AG04449 (cell line): ENCODE measurements around the gene CHSY3.
A peak's percentile ranks its signal among the peaks of the same experiment; 100 is the strongest.

Experiments used
- CTCF ChIA-PET: fragments of 350-600 bp; formaldehyde crosslinking; extraction: SDS; loops from one replicate; lab custom pipeline; 2021; ENCODE audit warnings: antibody characterized with exemption; lab: Yijun Ruan, JAX
- POLR2A ChIA-PET: fragments of 400-600, 350-600 bp; formaldehyde crosslinking; extraction: SDS; loops from one replicate; lab custom pipeline; 2020; ENCODE audit warnings: antibody characterized with exemption, inconsistent platforms; lab: Yijun Ruan, JAX
- DNase-seq: peaks from one replicate; pipeline ENCODE4 v3.0.0-alpha.2; 2010; ENCODE audit warnings: low read depth, low spot score
- H3K4me3 ChIP-seq: 2 replicates; pipeline ENCODE4 v1.5.1; 2011; ENCODE audit warnings: low read depth, mild to moderate bottlenecking, control low read depth, low read length
- TF ChIP-seq, protein P1 (sequence below): IDR thresholded peaks from one replicate; pipeline ENCODE4 v1.5.1; 2011; ENCODE audit warnings: mild to moderate bottlenecking, moderate library complexity, low read length, control low read depth, inconsistent platforms; ENCODE audit not compliant: insufficient read depth; ENCODE audit errors: missing control alignments

CHSY3 gene

DNA sequence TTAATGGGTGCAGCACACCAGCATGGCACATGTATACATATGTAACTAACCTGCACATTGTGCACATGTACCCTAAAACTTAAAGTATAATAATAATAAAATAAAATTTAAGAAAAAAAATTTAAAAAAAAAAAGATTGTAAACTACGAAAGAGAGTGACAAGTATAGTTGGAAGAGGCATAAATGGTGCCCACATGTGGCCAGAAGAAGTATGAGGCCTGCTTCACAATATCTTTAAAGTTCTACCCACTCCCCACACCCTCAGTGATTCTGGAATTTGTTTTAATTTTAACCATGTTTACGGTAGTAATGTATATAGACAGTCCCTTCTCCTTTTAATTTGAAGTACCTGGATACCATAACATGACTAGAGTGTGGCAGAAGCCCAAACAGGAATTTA, 172.7 kb downstream of the CHSY3 start:
- CTCF ChIA-PET: no interaction called here
- POLR2A ChIA-PET: no interaction called here
- TF ChIP-seq, protein P1, sequence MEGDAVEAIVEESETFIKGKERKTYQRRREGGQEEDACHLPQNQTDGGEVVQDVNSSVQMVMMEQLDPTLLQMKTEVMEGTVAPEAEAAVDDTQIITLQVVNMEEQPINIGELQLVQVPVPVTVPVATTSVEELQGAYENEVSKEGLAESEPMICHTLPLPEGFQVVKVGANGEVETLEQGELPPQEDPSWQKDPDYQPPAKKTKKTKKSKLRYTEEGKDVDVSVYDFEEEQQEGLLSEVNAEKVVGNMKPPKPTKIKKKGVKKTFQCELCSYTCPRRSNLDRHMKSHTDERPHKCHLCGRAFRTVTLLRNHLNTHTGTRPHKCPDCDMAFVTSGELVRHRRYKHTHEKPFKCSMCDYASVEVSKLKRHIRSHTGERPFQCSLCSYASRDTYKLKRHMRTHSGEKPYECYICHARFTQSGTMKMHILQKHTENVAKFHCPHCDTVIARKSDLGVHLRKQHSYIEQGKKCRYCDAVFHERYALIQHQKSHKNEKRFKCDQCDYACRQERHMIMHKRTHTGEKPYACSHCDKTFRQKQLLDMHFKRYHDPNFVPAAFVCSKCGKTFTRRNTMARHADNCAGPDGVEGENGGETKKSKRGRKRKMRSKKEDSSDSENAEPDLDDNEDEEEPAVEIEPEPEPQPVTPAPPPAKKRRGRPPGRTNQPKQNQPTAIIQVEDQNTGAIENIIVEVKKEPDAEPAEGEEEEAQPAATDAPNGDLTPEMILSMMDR: no peak
- DNase-seq: no peak
- H3K4me3 ChIP-seq: no peak overlapping the region

DNA sequence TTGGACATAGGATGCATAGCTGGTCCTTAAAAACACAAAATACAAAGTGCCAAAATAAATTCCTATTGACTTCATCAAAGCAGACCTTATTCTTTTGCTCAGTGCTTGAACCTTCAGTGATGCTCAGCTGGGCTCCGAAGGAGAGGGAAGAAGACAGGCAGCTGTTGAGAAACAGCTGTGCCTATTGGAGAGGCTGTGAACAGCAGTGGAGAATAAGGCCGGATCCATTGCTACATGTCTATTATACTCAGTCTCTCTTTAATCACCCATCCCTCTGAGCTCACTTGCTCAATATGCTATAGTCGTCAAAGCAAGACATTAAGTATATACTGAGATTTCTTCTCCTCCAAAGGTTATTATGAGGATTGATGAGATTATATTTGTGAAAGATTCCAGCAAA, 174.4 kb downstream of the CHSY3 start:
- POLR2A ChIA-PET: no interaction called here
- TF ChIP-seq, protein P1: no peak
- CTCF ChIA-PET: interaction anchor here (0.9 kb wide), 1 partner anchor 63 kb away, joined by 3 read pairs; no protein-coding TSS in a partner anchor

DNA sequence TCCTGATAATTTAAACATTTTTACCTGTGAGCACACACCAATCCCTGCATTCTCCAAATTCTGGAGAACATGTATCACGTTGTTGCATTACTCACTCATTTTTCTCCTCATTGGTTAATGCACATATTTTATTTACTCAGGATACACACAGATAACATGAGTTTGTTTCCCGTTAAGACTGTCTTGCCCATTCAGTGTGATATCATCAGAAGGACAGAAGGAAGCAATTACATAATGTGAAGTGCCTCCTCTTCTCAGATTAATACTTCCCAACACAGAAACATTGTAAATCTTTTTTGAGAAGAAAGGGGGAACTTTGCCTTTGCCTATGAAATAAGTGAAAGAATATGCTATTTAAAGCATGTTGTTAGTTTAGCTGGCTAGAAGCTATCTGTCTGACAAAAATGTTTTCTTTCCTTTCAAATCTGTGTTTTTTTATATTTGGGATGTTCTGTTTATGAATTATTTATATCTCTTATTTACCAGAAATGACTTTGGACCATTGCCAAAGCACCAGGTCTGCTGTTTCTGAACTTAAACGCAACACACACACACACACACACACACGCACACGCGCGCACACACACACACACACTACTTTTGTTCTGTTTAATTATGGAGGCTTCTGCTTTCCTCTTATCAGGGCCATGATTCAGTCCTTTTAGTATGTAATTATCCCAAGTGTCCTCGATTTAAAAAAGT, 186.5 kb downstream of the CHSY3 start:
- no peak overlapping the region for H3K4me3 ChIP-seq
- ChIA-PET CTCF (interaction anchor here (3.3 kb wide), 1 partner anchor 19 kb away, joined by 9 read pairs; no protein-coding TSS in a partner anchor), POLR2A (no interaction called here)
- no peak for DNase-seq
- TF ChIP-seq, protein P1: no peak

More for the DNA sequence above, 174.4 kb downstream of the CHSY3 start:
- DNase-seq: no peak
- H3K4me3 ChIP-seq: no peak overlapping the region

DNA sequence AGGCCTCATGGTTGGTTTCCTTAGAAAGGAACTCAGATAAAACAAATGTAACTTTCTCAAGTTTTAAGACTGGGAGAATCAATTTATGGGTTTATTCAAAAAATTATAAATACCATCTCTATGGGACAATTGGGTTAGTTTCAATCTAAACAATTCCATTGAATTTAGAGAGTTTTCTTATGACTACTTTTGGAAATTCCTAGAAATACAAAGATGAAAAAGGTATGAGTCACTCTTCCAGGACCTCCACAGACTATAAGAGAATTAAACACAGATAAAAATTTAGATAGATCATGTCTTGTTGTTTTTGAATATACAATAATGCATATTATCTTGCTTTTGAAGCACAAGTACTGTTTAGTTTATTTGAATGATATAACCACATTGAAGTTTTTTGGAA, 188.7 kb downstream of the CHSY3 start:
- no peak overlapping the region for H3K4me3 ChIP-seq
- peak; percentile 16 for DNase-seq
- POLR2A ChIA-PET: no interaction called here
- TF ChIP-seq, protein P1: no peak
- CTCF ChIA-PET: no interaction called here

DNA sequence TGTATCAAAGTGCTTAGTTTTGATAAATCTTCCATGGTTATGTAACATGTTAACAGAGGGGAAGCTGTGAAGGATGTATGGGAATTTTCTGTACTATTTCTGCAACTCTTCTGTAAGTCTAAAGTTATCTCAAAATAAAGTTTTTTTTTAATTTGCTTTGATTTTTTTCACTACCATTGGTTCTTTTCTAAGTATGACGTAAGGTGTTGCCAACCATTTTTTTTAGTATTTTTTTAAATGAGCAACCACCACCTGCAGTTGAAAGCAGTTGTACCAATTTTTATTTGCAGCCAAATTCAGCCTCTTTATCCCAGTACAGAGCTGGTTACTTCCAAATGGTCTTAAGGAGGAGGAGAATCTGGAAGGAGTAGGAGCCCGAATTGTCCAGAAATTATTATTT, 192.2 kb downstream of the CHSY3 start:
- no peak overlapping the region for H3K4me3 ChIP-seq
- DNase-seq: no peak
- ChIA-PET CTCF (interaction anchor here (1.0 to 1.4 kb wide), 2 partner anchors 11 to 45 kb away, joined by 3 to 5 read pairs; no protein-coding TSS in a partner anchor), POLR2A (no interaction called here)
- TF ChIP-seq, protein P1: no peak

DNA sequence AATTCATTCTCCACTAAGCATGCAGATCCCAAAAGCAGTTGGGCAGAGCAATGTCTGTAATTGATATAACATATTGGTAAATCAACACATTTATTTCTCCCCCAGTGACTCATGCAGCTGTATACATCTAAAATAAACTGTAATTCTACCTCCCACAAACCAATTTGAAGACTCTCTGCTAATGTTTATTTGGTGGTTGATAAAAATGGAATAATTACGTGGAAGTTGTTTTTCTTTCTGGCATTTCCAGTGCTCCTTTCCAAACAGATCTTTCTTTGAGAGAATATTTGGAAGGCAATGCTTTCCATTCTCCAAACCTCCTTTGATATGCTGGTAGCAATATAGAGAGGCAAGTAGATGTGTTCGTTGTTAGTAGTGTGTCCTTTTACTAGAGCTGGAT, 194.7 kb downstream of the CHSY3 start:
- no peak overlapping the region for H3K4me3 ChIP-seq
- CTCF ChIA-PET: interaction anchor here (1.6 kb wide), 1 partner anchor 10 kb away, joined by 4 read pairs; no protein-coding TSS in a partner anchor
- TF ChIP-seq, protein P1: no peak
- no peak for DNase-seq
- POLR2A ChIA-PET: no interaction called here
